Mucosa of stomach (tissue), 1 donor: ENCODE results near the gene RESP18.

Source experiments
- H3K27me3 ChIP-seq: one replicate; pipeline ENCODE4 v1.7.0; 2013; ENCODE audit warnings: mild to moderate bottlenecking, low read length; ENCODE audit not compliant: control insufficient read depth, insufficient read depth
- H3K36me3 ChIP-seq: one replicate; pipeline ENCODE4 v1.7.0; 2013; ENCODE audit warnings: low read length; ENCODE audit not compliant: control insufficient read depth, insufficient read depth
- H3K4me1 ChIP-seq: one replicate; pipeline ENCODE4 v1.7.0; 2013; ENCODE audit warnings: mild to moderate bottlenecking, low read length; ENCODE audit not compliant: control insufficient read depth, insufficient read depth
- H3K4me3 ChIP-seq: one replicate; pipeline ENCODE4 v1.7.0; 2013; ENCODE audit warnings: low read length
- H3K9ac ChIP-seq: one replicate; pipeline ENCODE4 v1.7.0; 2013; ENCODE audit warnings: mild to moderate bottlenecking, low read length, moderate library complexity
- H3K9me3 ChIP-seq: one replicate; pipeline ENCODE4 v1.7.0; 2013; ENCODE audit warnings: mild to moderate bottlenecking, low read length, moderate library complexity; ENCODE audit not compliant: control insufficient read depth
- donor health status: Pancreatic carcinoma.

Gene RESP18

GRCh38 chr2:219352448-219353023 lies 20.0 kb upstream of the RESP18 start:
- Histone ChIP-seq H3K9ac (no peak overlapping the region), H3K36me3 (no peaks in the 10 kb centered on the region), H3K4me3 (no peak overlapping the region), H3K9me3 (no peaks in the 10 kb centered on the region), H3K27me3 (peaks cover 26% of the 10 kb centered on the region), H3K4me1 (no peaks in the 10 kb centered on the region)

GRCh38 chr2:219350710-219351221 lies 18.2 kb upstream of the RESP18 start:
- Histone ChIP-seq H3K4me3 (no peak overlapping the region), H3K9me3 (no peaks in the 10 kb centered on the region), H3K9ac (no peak overlapping the region), H3K4me1 (no peaks in the 10 kb centered on the region), H3K27me3 (peaks cover 16% of the 10 kb centered on the region), H3K36me3 (no peaks in the 10 kb centered on the region)

GRCh38 chr2:219350215-219350614 lies 17.7 kb upstream of the RESP18 start:
- H3K9ac ChIP-seq: no peak overlapping the region
- H3K27me3 ChIP-seq: peaks cover 16% of the 10 kb centered on the region
- H3K4me3 ChIP-seq: no peak overlapping the region
- H3K36me3 ChIP-seq: no peaks in the 10 kb centered on the region
- no peaks in the 10 kb centered on the region for H3K4me1 ChIP-seq
- H3K9me3 ChIP-seq: no peaks in the 10 kb centered on the region

DNA sequence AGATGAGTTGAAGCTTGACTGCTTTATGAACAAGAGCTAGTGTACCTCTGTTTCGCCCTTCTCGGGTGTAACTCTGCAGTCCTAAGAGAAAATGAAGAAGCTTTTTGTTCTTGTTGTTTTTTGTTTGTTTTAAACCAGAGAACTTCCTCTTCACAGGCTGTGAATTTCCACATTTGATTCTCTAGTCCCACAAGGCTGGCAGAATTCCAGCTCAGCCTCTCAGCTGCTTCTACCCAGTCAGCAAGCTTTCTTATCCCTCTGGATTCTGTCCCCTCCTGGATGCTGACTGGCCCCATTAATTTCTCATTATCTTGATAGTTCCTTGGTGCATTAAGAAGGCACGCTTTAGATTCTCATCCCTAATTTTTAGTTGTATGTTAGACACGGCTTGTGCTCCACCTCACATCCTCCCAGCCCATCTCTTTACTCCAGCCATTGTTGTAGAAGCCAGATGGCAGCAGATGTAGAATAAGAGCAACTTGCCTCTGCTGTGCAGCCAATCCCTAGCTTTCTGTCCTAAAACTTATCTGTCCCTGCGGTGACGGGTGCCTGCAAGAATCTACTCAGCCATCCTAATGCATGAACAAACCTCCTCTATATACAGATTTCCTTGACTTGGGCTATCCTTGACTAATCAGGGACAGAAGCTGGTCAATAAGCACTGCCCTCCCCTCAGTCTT lies 12.3 kb upstream of the RESP18 start:
- Histone ChIP-seq H3K36me3 (no peaks in the 10 kb centered on the region), H3K27me3 (peaks cover 4% of the 10 kb centered on the region), H3K4me3 (no peak overlapping the region), H3K4me1 (peaks cover 5% of the 10 kb centered on the region), H3K9me3 (no peaks in the 10 kb centered on the region), H3K9ac (no peak overlapping the region)

- Histone ChIP-seq H3K9me3 (no peaks in the 10 kb centered on the region), H3K4me1 (no peaks in the 10 kb centered on the region), H3K27me3 (peaks cover 30% of the 10 kb centered on the region), H3K9ac (no peak overlapping the region), H3K4me3 (no peak overlapping the region), H3K36me3 (no peaks in the 10 kb centered on the region)
Measured at GRCh38 chr2:219335373-219335786, 2.8 kb upstream of the RESP18 start.

DNA sequence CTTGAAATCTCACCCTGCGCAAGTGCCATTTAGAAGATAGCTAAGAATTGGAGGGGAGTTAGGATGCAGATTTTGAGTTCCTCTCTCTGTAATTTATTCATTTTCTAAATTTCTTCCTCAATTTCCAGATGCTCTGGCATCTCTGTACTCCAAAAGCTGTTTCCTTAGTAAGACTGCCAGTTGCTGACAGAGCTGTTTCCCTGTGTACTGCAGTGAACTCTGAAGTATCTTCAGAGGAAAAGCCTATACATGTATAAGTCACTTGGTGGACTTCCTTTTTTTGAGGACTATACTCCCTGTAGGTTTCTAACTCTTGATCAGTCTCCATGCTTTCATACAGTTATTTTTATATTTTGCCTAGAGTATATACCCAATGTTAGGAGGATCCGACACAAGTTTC lies 1.5 kb upstream of the RESP18 start:
- Histone ChIP-seq H3K4me3 (no peak overlapping the region), H3K4me1 (no peaks in the 10 kb centered on the region), H3K36me3 (no peaks in the 10 kb centered on the region), H3K27me3 (peaks cover 30% of the 10 kb centered on the region), H3K9ac (no peak overlapping the region), H3K9me3 (no peaks in the 10 kb centered on the region)

- Histone ChIP-seq H3K4me3 (no peak overlapping the region), H3K9ac (no peak overlapping the region), H3K9me3 (no peaks in the 10 kb centered on the region), H3K4me1 (no peaks in the 10 kb centered on the region), H3K27me3 (peaks cover 36% of the 10 kb centered on the region), H3K36me3 (no peaks in the 10 kb centered on the region)
Measured at GRCh38 chr2:219331560-219332213, 857 bp downstream of the RESP18 start.

DNA sequence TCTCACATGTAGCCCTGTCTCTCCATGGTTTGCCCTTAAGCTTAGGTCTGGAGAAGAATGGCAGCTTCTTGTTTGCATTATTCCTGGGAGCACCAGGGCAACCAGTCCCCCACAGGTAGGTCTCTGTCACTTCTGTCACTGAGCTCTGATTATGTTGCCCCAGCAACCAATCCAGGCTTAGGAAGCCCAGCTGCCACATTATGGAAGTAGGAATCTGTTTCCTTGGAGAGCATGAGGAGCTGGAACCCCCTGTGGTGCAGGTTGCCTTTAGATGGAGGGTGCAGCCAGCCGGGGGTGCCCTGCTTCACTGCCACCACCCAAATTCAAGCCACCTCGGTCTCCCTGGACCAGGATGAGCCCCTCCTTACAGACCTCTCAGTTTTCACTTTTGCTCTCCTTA lies 4.8 kb downstream of the RESP18 start:
- H3K27me3 ChIP-seq: peaks cover 30% of the 10 kb centered on the region

GRCh38 chr2:219325657-219326315 lies 6.8 kb downstream of the RESP18 start:
- Histone ChIP-seq H3K4me1 (no peaks in the 10 kb centered on the region), H3K27me3 (peaks cover 16% of the 10 kb centered on the region), H3K9me3 (no peaks in the 10 kb centered on the region), H3K36me3 (no peaks in the 10 kb centered on the region), H3K9ac (no peak overlapping the region), H3K4me3 (no peak overlapping the region)

More for the DNA sequence above, 4.8 kb downstream of the RESP18 start:
- no peaks in the 10 kb centered on the region for H3K36me3 ChIP-seq
- H3K4me3 ChIP-seq: no peak overlapping the region
- H3K4me1 ChIP-seq: no peaks in the 10 kb centered on the region
- no peak overlapping the region for H3K9ac ChIP-seq
- H3K9me3 ChIP-seq: no peaks in the 10 kb centered on the region

DNA sequence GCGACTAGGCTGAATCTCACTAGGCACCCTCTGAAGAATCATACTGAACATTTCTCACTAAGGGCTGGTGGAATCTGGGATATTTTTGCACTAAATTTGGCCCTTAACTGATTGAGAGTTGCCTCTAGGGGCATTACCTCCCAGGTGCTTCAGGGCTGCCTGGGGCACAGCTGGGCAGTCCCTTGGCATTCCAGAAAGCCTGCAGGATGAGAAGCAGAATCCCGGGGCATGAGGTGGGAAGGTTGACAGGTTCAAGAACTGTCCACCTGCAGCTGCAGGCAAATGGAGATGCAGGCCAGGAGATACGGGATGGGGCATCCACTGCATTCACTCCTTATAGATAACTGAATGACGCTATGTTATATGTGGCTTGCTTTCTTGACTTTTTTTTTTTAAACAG lies 7.4 kb downstream of the RESP18 start:
- Histone ChIP-seq H3K27me3 (peaks cover 12% of the 10 kb centered on the region), H3K4me1 (no peaks in the 10 kb centered on the region), H3K9me3 (no peaks in the 10 kb centered on the region)

DNA sequence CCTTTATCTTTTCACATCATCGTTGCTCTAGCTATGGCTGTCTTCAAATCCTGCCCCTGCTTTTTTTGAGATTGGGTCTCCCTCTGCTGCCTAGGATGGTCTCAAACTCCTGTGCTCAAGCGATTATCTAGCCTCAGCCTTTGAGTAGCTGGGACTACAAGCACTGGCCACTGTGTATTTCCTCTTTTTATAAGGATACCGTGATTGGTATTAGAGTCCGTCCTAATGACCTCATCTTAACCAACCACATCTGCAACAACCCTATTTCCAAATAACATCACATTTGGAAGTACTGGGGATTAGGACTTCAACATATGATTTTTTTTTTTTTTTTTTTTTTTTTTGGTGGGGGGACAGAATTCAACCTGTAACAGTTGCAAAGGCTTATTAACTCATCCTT lies 9.1 kb downstream of the RESP18 start:
- H3K9ac ChIP-seq: no peak overlapping the region
- H3K36me3 ChIP-seq: no peaks in the 10 kb centered on the region
- no peak overlapping the region for H3K4me3 ChIP-seq
- peaks cover 12% of the 10 kb centered on the region for H3K27me3 ChIP-seq
- H3K4me1 ChIP-seq: no peaks in the 10 kb centered on the region
- H3K9me3 ChIP-seq: no peaks in the 10 kb centered on the region

More for the DNA sequence above, 7.4 kb downstream of the RESP18 start:
- Histone ChIP-seq H3K4me3 (no peak overlapping the region), H3K36me3 (no peaks in the 10 kb centered on the region), H3K9ac (no peak overlapping the region)
